K562 (cell line): ENCODE data around the gene RBM28. TPM values are rescaled to one million over a fixed set of nuclear protein-coding genes. Genes with fewer than 3 reads are reported as not detected.

ENCODE experiments used
- ATAC-seq: fragments of 200-7000 bp; cut with Tn5 transposase; 3 replicates; pipeline ENCODE4 v1.9.1; 2020; ENCODE audit warnings: moderate library complexity
- BruUV-seq: library from RNA; stranded (reverse); fragments of 400-500 nt; replicated peaks from 2 replicates; lab custom pipeline; 2021; lab: Mats Ljungman, UMichigan
- CTCF ChIA-PET: fragments of 300-600 bp; formaldehyde crosslinking; extraction: SDS; loops from one replicate; lab custom pipeline; 2021; ENCODE audit warnings: low intra/inter-chr PET ratio; lab: Yijun Ruan, JAX
- POLR2A ChIA-PET: fragments of 300-600, 350-650 bp; sonication (Branson Sonifier 250); formaldehyde crosslinking; extraction: SDS; loops from one replicate; lab custom pipeline; 2021; ENCODE audit warnings: antibody characterized with exemption, inconsistent platforms; lab: Yijun Ruan, JAX
- DNase-seq, 4 experiments: peaks; one replicate each; pipeline versions ENCODE4 v3.0.0 to v3.0.0-alpha.2; 2011 to 2018; ENCODE audit warnings: low spot score in 3 of 4, mixed read lengths in 3 of 4; ENCODE audit errors: extremely low read depth in 1 of 4
- FAIRE-seq: peaks from 2 replicates; lab custom pipeline; 2011; peaks lifted over from hg19 to GRCh38; lab: Jason Lieb, UNC
- H2AFZ ChIP-seq: 2 replicates; pipeline ENCODE4 v1.6.0; 2011; ENCODE audit warnings: low read depth, low read length, control low read depth, inconsistent platforms
- H3K27ac ChIP-seq: fragments of 200-600 bp; 3 replicates; pipeline ENCODE4 v1.8.0; 2011; ENCODE audit warnings: low read depth, mild to moderate bottlenecking, control low read depth, inconsistent platforms, low read length, moderate library complexity, mixed read lengths; ENCODE audit errors: extremely low read depth
- H3K27me3 ChIP-seq, 2 experiments: fragments of 300-600 bp in 1 of 2; 2 replicates in 1 of 2; 3 replicates in 1 of 2; pipeline versions ENCODE4 v1.6.0 to v1.8.0; 2011; ENCODE audit warnings: inconsistent platforms in 2 of 2, low read length in 2 of 2, mild to moderate bottlenecking in 1 of 2, mixed read lengths in 1 of 2, moderate library complexity in 1 of 2; ENCODE audit not compliant: control insufficient read depth in 2 of 2, insufficient read depth in 2 of 2
- H3K36me3 ChIP-seq: fragments of 300-600 bp; 3 replicates; pipeline ENCODE4 v1.8.0; 2011; ENCODE audit warnings: mild to moderate bottlenecking, low read length, inconsistent platforms; ENCODE audit not compliant: control insufficient read depth, insufficient read depth
- H3K4me1 ChIP-seq, 2 experiments: fragments of 200-600 bp in 1 of 2; replicated peaks in 1 of 2; 2 replicates in 1 of 2; 3 replicates in 1 of 2; pipeline versions ENCODE4 v1.5.1 to v1.8.0; 2011; ENCODE audit warnings: inconsistent platforms in 2 of 2, low read length in 2 of 2, mild to moderate bottlenecking in 1 of 2, mixed read lengths in 1 of 2, moderate library complexity in 1 of 2; ENCODE audit not compliant: control insufficient read depth in 2 of 2, insufficient read depth in 2 of 2
- H3K4me2 ChIP-seq: 2 replicates; pipeline ENCODE4 v1.6.1; 2011; ENCODE audit warnings: low read length, control low read depth, inconsistent platforms, mixed read lengths; ENCODE audit not compliant: insufficient read depth
- H3K4me3 ChIP-seq: fragments of 200-600 bp; sonication (generic), shearing (Covaris generic); 2 replicates; pipeline ENCODE4 v1.5.1; 2016; ENCODE audit warnings: control low read depth, inconsistent platforms
- H3K79me2 ChIP-seq: fragments of 200-600 bp; 3 replicates; pipeline ENCODE4 v1.8.0; 2011; ENCODE audit warnings: low read length, inconsistent platforms; ENCODE audit not compliant: control insufficient read depth, insufficient read depth
- H3K9ac ChIP-seq, 2 experiments: 2 replicates each; pipeline versions ENCODE4 v1.6.0 to v1.6.1; 2011; ENCODE audit warnings: low read depth in 2 of 2, low read length in 2 of 2, control low read depth in 1 of 2, inconsistent platforms in 1 of 2, mild to moderate bottlenecking in 1 of 2, mixed read lengths in 1 of 2; ENCODE audit not compliant: insufficient read depth in 1 of 2
- H3K9me1 ChIP-seq: one replicate; pipeline ENCODE4 v1.6.0; 2011; ENCODE audit warnings: inconsistent platforms, mild to moderate bottlenecking, low read length, moderate library complexity; ENCODE audit not compliant: control insufficient read depth, insufficient read depth
- H3K9me3 ChIP-seq: replicated peaks from 2 replicates; pipeline ENCODE4 v1.5.1; 2011; ENCODE audit warnings: low read depth, low read length, inconsistent platforms; ENCODE audit not compliant: control insufficient read depth, insufficient read depth
- H4K20me1 ChIP-seq: replicated peaks from 2 replicates; pipeline ENCODE4 v1.6.1; 2011; ENCODE audit warnings: low read length, inconsistent platforms, mixed read lengths; ENCODE audit not compliant: control insufficient read depth, insufficient read depth
- BACH1 ChIP-seq: fragments of 200-800 bp; sonication (Bioruptor generic); IDR thresholded peaks from 2 replicates; pipeline ENCODE4 v1.6.1; 2016; ENCODE audit warnings: missing genetic modification characterization, missing compliant biosample characterization
- CTBP1 ChIP-seq: fragments of 450-650 bp; IDR thresholded peaks from 2 replicates; pipeline ENCODE4 v1.6.1; 2016; ENCODE audit warnings: borderline replicate concordance
- MEF2A ChIP-seq: IDR thresholded peaks from 2 replicates; pipeline ENCODE4 v1.6.1; 2011; ENCODE audit warnings: low read depth, mild to moderate bottlenecking, low read length, moderate library complexity; ENCODE audit not compliant: control insufficient read depth
- MYC ChIP-seq, 2 experiments: fragments of 250-450 bp in 1 of 2; sonication (Bioruptor Pico) in 1 of 2; IDR thresholded peaks; 2 replicates each; pipeline versions ENCODE4 v1.5.1 to v1.6.1; 2012 to 2021; ENCODE audit warnings: low read depth in 2 of 2, borderline replicate concordance in 1 of 2, improper control_type of control experiment in 1 of 2, low read length in 1 of 2, mild to moderate bottlenecking in 1 of 2, moderate library complexity in 1 of 2
- POLR2AphosphoS5 ChIP-seq: IDR thresholded peaks from 2 replicates; pipeline ENCODE4 v1.6.1; 2011; ENCODE audit warnings: mild to moderate bottlenecking, low read depth, low read length, moderate library complexity; ENCODE audit not compliant: control insufficient read depth, insufficient read depth
- SMARCB1 ChIP-seq: IDR thresholded peaks from 2 replicates; pipeline ENCODE4 v1.6.1; 2011; ENCODE audit warnings: improper control_type of control experiment, low read depth; ENCODE audit not compliant: insufficient read length
- ZBTB1 ChIP-seq: sonication (generic); formaldehyde crosslinking; IDR thresholded peaks from 2 replicates; pipeline ENCODE4 v1.8.1; 2023; ENCODE audit warnings: missing genetic modification reagents, low read depth, mild to moderate bottlenecking, borderline replicate concordance
- ZBTB11 ChIP-seq, 3 experiments: fragments of 200-800 bp in 1 of 3; fragments of 250-450 bp in 1 of 3; fragments of 450-650 bp in 1 of 3; sonication (Bioruptor Pico) in 1 of 3; sonication (Bioruptor generic) in 1 of 3; formaldehyde crosslinking in 1 of 3; IDR thresholded peaks; 2 replicates each; pipeline versions ENCODE4 v1.6.1 to v1.8.0; 2016 to 2022; ENCODE audit warnings: mild to moderate bottlenecking in 2 of 3, missing genetic modification characterization in 2 of 3, missing compliant biosample characterization in 1 of 3, moderate library complexity in 1 of 3
- ZNF134 ChIP-seq: fragments of 250-450 bp; sonication (Bioruptor Pico); conservative IDR thresholded peaks from 2 replicates; pipeline ENCODE4 v1.4.0; 2020
- ZNF175 ChIP-seq: fragments of 200-800 bp; sonication (Bioruptor generic); IDR thresholded peaks from 2 replicates; pipeline ENCODE4 v1.6.1; 2016; ENCODE audit warnings: low read depth, mild to moderate bottlenecking, missing genetic modification characterization, missing compliant biosample characterization
- ZNF41 ChIP-seq: fragments of 250-450 bp; sonication (Bioruptor Pico); conservative IDR thresholded peaks from 2 replicates; pipeline ENCODE4 v1.4.0; 2020; ENCODE audit warnings: mild to moderate bottlenecking
- ZNF696 ChIP-seq: fragments of 250-450 bp; sonication (Bioruptor Pico); conservative IDR thresholded peaks from 2 replicates; pipeline ENCODE4 v1.4.0; 2020; ENCODE audit warnings: mild to moderate bottlenecking, moderate library complexity
- WGBS: fragments of 100-300 bp; shearing (Covaris generic); methylation state at CpG from one replicate; pipeline ENCODE4 v1.1.6; 2016; ENCODE audit warnings: low coverage, mixed read lengths; ENCODE audit not compliant: insufficient coverage; ENCODE audit errors: missing lambda C conversion rate; 5-methylcytosine and 5-hydroxymethylcytosine counted together
- in situ Hi-C: fragments of 300-500 bp; cut with MboI; formaldehyde crosslinking; loops from 4 replicates; pipeline ENCODE4 v1.15.0; 2018; ENCODE audit warnings: inconsistent platforms, mixed read lengths
- intact Hi-C: fragments of 100-400 bp; cut with micrococcal nuclease; formaldehyde crosslinking; loops from 2 replicates; pipeline ENCODE4 v1.14.2; 2022
- polyA plus RNA-seq, 8 experiments: library from polyadenylated mRNA; depleted of rRNA in 4 of 8; stranded (reverse) in 5 of 8; unstranded in 3 of 8; fragments of >200 nt; fragmentation: Nextera tagmentation in 2 of 8; fragmentation: Illumina TruSeq in 1 of 8; extraction: Ambion mirVana in 2 of 8; extraction: Trizol in 1 of 8; gene quantifications; 2 replicates each; pipeline versions ENCODE4 v1.2.1 to v1.2.3, GENCODE V29; 2011 to 2014; ENCODE audit warnings: inconsistent platforms in 1 of 8, missing spikeins in 1 of 8
- total RNA-seq, 7 experiments: library from RNA; depleted of rRNA in 6 of 7; stranded (reverse); fragments of >200 nt in 6 of 7; fragmentation: Illumina TruSeq in 2 of 7; extraction: Trizol in 2 of 7; gene quantifications; 2 replicates each; pipeline versions ENCODE4 v1.2.1 to v1.2.3, GENCODE V29; 2011 to 2021; ENCODE audit warnings: low replicate concordance in 1 of 7
- TF ChIP-seq, protein P1 (sequence below): fragments of 250-450 bp; sonication (Bioruptor Pico); IDR thresholded peaks from 2 replicates; pipeline ENCODE4 v1.4.0; 2020; ENCODE audit warnings: borderline replicate concordance

The RBM28 gene
- total and polyA plus RNA-seq, 9 of the 15 experiments (the other 6 are each of a cell fraction or from before 2014, with no cell fraction given): 65.8 to 213 (median 138) TPM

- no peak for TF ChIP-seq ZNF696
- TF ChIP-seq, protein P1, sequence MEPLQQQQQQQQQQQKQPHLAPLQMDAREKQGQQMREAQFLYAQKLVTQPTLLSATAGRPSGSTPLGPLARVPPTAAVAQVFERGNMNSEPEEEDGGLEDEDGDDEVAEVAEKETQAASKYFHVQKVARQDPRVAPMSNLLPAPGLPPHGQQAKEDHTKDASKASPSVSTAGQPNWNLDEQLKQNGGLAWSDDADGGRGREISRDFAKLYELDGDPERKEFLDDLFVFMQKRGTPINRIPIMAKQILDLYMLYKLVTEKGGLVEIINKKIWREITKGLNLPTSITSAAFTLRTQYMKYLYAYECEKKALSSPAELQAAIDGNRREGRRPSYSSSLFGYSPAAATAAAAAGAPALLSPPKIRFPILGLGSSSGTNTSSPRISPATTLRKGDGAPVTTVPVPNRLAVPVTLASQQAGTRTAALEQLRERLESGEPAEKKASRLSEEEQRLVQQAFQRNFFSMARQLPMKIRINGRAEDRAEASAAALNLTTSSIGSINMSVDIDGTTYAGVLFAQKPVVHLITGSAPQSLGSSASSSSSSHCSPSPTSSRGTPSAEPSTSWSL (CRISPR knock-in tag): no peak
- TF ChIP-seq ZBTB1 (CRISPR knock-in tag): no peak
Observed at GRCh38 chr7:128267595-128267924, 76.1 kb downstream of the RBM28 start (continued).

- H3K4me1 ChIP-seq: peaks cover 12 to 26% of the 10 kb centered on the region in 2 experiments
- no peaks in the 10 kb centered on the region for H3K9me1 ChIP-seq
- ChIA-PET CTCF (interaction anchor here (0.6 kb wide), 1 partner anchor 60 kb away, joined by 5 read pairs; no protein-coding TSS in a partner anchor), POLR2A (interaction anchor here (0.6 to 1.5 kb wide), 13 partner anchors 8 to 1041 kb away, joined by 3 to 6 read pairs (median 3); no protein-coding TSS in a partner anchor)
- peak in 1 of 4 experiments; percentile 30 for DNase-seq
- no peaks in the 10 kb centered on the region for H3K36me3 ChIP-seq
- H3K27me3 ChIP-seq: peaks cover 20 to 46% of the 10 kb centered on the region in 2 experiments; a peak in 4 of 5 replicates
- intact Hi-C loops: no loop called here
- no peaks in the 10 kb centered on the region for H3K79me2 ChIP-seq
- H2AFZ ChIP-seq: peak overlapping the region; percentile 80
- no peaks in the 10 kb centered on the region for H3K9me3 ChIP-seq
- 8% methylated on average over 16 of the region's 16 CpGs for WGBS
- no TSS peak for BruUV-seq
- ATAC-seq: peak; percentile 73
- in situ Hi-C loops: no loop called here
- peak overlapping the region; percentile 53 to 74; a peak in 2 of 4 replicates for H3K9ac ChIP-seq
- H3K4me3 ChIP-seq: peak overlapping the region; percentile 23; the same call in 1 of the 2 replicates
- peak; percentile 49 for FAIRE-seq
- H3K4me2 ChIP-seq: peak overlapping the region; percentile 89
- H3K27ac ChIP-seq: no peak overlapping the region; the same call in 2 of the 3 replicates
- H4K20me1 ChIP-seq: no peaks in the 10 kb centered on the region
- TF ChIP-seq BACH1 (tag) (0 out of 2 replicates have a peak, but pooled peaks have one; percentile 23), CTBP1 (peak; percentile 83), ZNF41 (CRISPR knock-in tag) (0 out of 2 replicates have a peak, but pooled peaks have one; percentile 7), ZNF134 (CRISPR knock-in tag) (no peak), ZBTB11 (CRISPR knock-in tag; IDR thresholded peaks at IDR 0.05) (no peak), MEF2A (no peak), POLR2AphosphoS5 (no peak), SMARCB1 (no peak), ZNF175 (CRISPR knock-in tag) (peak; percentile 77; the same call in 1 of the 2 replicates), MYC (IDR thresholded peaks at IDR 0.05; ENCODE audit: low read depth, low read length) (peak; percentile 91), MYC (CRISPR knock-in tag; IDR thresholded peaks at IDR 0.05; ENCODE audit: borderline replicate concordance, low read depth) (peak; percentile 74)
Observed at GRCh38 chr7:128266883-128267594, 76.7 kb downstream of the RBM28 start.
